ENCODE results near the gene GOLGA2.
A peak's percentile ranks its signal among the peaks of the same experiment; 100 is the strongest.

Gene GOLGA2

GRCh38 chr9:128275198-128276007 is at the start of gene GOLGA2:
Gene GOLGA2 (minus strand): TSS chr9:128276007. CDS start chr9:128275976, 31 bp downstream.
- Histone ChIP-seq H2AFZ (ENCODE audit: low read length) (peak within 1 kb of the TSS; percentile 78), H3F3A (ENCODE audit: low read depth) (no peaks in the 10 kb centered on the region), H3K36me3 (ENCODE audit: insufficient read depth, low read length) (no peaks in the 10 kb centered on the region), H3K4me2 (ENCODE audit: low read depth, low read length, poor library complexity, severe bottlenecking) (peak within 1 kb of the TSS; percentile 100), H3K9me3 (ENCODE audit: insufficient read depth, low read depth, low read length) (no peaks in the 10 kb centered on the region), H3K9ac (ENCODE audit: low read depth, low read length, poor library complexity, severe bottlenecking) (peak within 1 kb of the TSS; percentile 92), H3K4me1 (ENCODE audit: insufficient read depth, low read length, poor library complexity, severe bottlenecking) (peaks cover 33% of the 10 kb centered on the region), H3K4me3 (ENCODE audit: low read length, poor library complexity, severe bottlenecking) (peak within 1 kb of the TSS; percentile 84), H4K20me1 (ENCODE audit: insufficient read depth, low read length, poor library complexity, severe bottlenecking) (peaks cover 14% of the 10 kb centered on the region), H3K9me2 (replicated peaks; ENCODE audit: low read depth, low read length) (no peaks in the 10 kb centered on the region), H3K27me3 (ENCODE audit: insufficient read depth, low read length, poor library complexity, severe bottlenecking) (no peaks in the 10 kb centered on the region), H3K79me2 (ENCODE audit: insufficient read depth, low read length) (peaks cover 26% of the 10 kb centered on the region)
- TF ChIP-seq EZH2phosphoT487 (IDR thresholded peaks at IDR 0.05; ENCODE audit: borderline replicate concordance): no peak

GRCh38 chr9:128324401-128324800 is 48.6 kb upstream of the GOLGA2 start:
- Histone ChIP-seq H3K4me2 (ENCODE audit: low read depth, low read length, poor library complexity, severe bottlenecking) (peak overlapping the region; percentile 93), H3F3A (ENCODE audit: low read depth) (no peaks in the 10 kb centered on the region), H3K79me2 (ENCODE audit: insufficient read depth, low read length) (peaks cover 38% of the 10 kb centered on the region), H3K4me3 (ENCODE audit: low read length, poor library complexity, severe bottlenecking) (no peak overlapping the region), H3K4me1 (ENCODE audit: insufficient read depth, low read length, poor library complexity, severe bottlenecking) (peaks cover 8% of the 10 kb centered on the region), H4K20me1 (ENCODE audit: insufficient read depth, low read length, poor library complexity, severe bottlenecking) (peaks cover 7% of the 10 kb centered on the region), H2AFZ (ENCODE audit: low read length) (no peak overlapping the region), H3K36me3 (ENCODE audit: insufficient read depth, low read length) (no peaks in the 10 kb centered on the region), H3K9me3 (ENCODE audit: insufficient read depth, low read depth, low read length) (no peaks in the 10 kb centered on the region), H3K27me3 (ENCODE audit: insufficient read depth, low read length, poor library complexity, severe bottlenecking) (no peaks in the 10 kb centered on the region), H3K9ac (ENCODE audit: low read depth, low read length, poor library complexity, severe bottlenecking) (no peak overlapping the region), H3K9me2 (replicated peaks; ENCODE audit: low read depth, low read length) (no peaks in the 10 kb centered on the region)
- no peak for TF ChIP-seq EZH2phosphoT487 (IDR thresholded peaks at IDR 0.05; ENCODE audit: borderline replicate concordance)
- no peak for TF ChIP-seq CTCF (conservative IDR thresholded peaks at IDR 0.05; ENCODE audit: low read length)

GRCh38 chr9:128323791-128324190 is 48.0 kb upstream of the GOLGA2 start:
- TF ChIP-seq EZH2phosphoT487 (IDR thresholded peaks at IDR 0.05; ENCODE audit: borderline replicate concordance) (no peak), CTCF (conservative IDR thresholded peaks at IDR 0.05; ENCODE audit: low read length) (no peak)
- Histone ChIP-seq H3K4me2 (ENCODE audit: low read depth, low read length, poor library complexity, severe bottlenecking) (peak overlapping the region; percentile 93), H3K79me2 (ENCODE audit: insufficient read depth, low read length) (peaks cover 38% of the 10 kb centered on the region), H3K9me3 (ENCODE audit: insufficient read depth, low read depth, low read length) (no peaks in the 10 kb centered on the region), H3K36me3 (ENCODE audit: insufficient read depth, low read length) (no peaks in the 10 kb centered on the region), H3F3A (ENCODE audit: low read depth) (no peaks in the 10 kb centered on the region), H4K20me1 (ENCODE audit: insufficient read depth, low read length, poor library complexity, severe bottlenecking) (peaks cover 7% of the 10 kb centered on the region), H3K4me3 (ENCODE audit: low read length, poor library complexity, severe bottlenecking) (peak overlapping the region; percentile 95), H3K4me1 (ENCODE audit: insufficient read depth, low read length, poor library complexity, severe bottlenecking) (peaks cover 8% of the 10 kb centered on the region), H2AFZ (ENCODE audit: low read length) (no peak overlapping the region), H3K9me2 (replicated peaks; ENCODE audit: low read depth, low read length) (no peaks in the 10 kb centered on the region), H3K9ac (ENCODE audit: low read depth, low read length, poor library complexity, severe bottlenecking) (peak overlapping the region; percentile 86), H3K27me3 (ENCODE audit: insufficient read depth, low read length, poor library complexity, severe bottlenecking) (no peaks in the 10 kb centered on the region)
